ENCODE results near the gene FILIP1.

Gene FILIP1

DNA sequence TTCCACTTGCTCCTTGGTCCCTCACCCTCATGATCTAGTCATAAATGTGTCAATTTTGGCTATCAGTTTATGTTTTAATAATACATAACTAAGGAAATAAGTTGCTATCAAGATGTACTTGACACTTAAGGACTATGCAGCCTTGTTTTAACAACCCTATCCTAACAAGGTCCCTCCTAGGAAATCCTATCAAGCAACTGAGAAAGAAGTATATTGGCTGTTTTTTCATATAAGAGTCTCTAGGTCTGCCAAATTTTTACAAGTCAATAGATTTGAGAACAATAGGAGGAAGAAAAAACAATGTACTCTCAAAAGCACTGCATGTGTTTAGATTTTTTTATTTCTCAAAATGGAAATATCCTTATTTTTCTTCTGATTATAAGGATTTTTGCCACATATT lies 14.7 kb downstream of the FILIP1 start:
- H3K9ac ChIP-seq (ENCODE audit: insufficient read length, low read depth) = no peak overlapping the region
- TF ChIP-seq ZNF274 (IDR thresholded peaks at IDR 0.05; ENCODE audit: low read depth, low read length) = no peak
- TF ChIP-seq SUZ12 (IDR thresholded peaks at IDR 0.05; ENCODE audit: extremely low read depth, insufficient read depth, insufficient read length) = no peak
- no peak for TF ChIP-seq YY1 (IDR thresholded peaks at IDR 0.05; ENCODE audit: insufficient read depth, insufficient read length)
- H3K4me3 ChIP-seq (ENCODE audit: insufficient read length, low read depth) = no peak overlapping the region
- no peaks in the 10 kb centered on the region for H3K27me3 ChIP-seq (ENCODE audit: insufficient read depth, insufficient read length)
- no peaks in the 10 kb centered on the region for H3K4me1 ChIP-seq (ENCODE audit: insufficient read depth, insufficient read length)
- H3K36me3 ChIP-seq (ENCODE audit: insufficient read depth, insufficient read length, low read length) = no peaks in the 10 kb centered on the region
- DNase-seq (ENCODE audit: low read depth, low spot score) = no peak
- no peaks in the 10 kb centered on the region for H3K9me3 ChIP-seq (ENCODE audit: insufficient read depth, low read length)

DNA sequence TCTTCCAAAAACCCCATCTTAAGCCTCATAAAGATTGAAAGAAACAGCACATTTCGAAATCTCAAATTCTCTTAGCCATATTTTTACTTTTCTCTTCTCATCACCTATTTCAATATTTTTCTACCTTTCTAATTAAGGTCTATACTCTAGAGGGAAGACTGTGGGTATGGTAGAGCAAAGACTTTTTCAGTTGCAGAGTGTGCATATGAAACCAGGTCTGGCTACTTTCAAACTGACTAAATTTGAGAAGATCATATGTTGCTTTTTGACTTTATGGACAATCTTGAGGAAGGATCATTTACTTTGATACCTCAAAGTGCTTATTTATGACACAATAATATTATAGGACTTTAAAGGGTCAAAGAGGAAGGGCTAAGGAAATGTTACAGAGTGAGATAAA lies 20.7 kb downstream of the FILIP1 start:
- H3K4me3 ChIP-seq (ENCODE audit: insufficient read length, low read depth) = no peak overlapping the region
- DNase-seq (ENCODE audit: low read depth, low spot score) = no peak
- no peaks in the 10 kb centered on the region for H3K36me3 ChIP-seq (ENCODE audit: insufficient read depth, insufficient read length, low read length)
- H3K27me3 ChIP-seq (ENCODE audit: insufficient read depth, insufficient read length) = no peaks in the 10 kb centered on the region
- no peak overlapping the region for H3K9ac ChIP-seq (ENCODE audit: insufficient read length, low read depth)
- no peaks in the 10 kb centered on the region for H3K9me3 ChIP-seq (ENCODE audit: insufficient read depth, low read length)
- TF ChIP-seq YY1 (IDR thresholded peaks at IDR 0.05; ENCODE audit: insufficient read depth, insufficient read length) (no peak), SUZ12 (IDR thresholded peaks at IDR 0.05; ENCODE audit: extremely low read depth, insufficient read depth, insufficient read length) (no peak), ZNF274 (IDR thresholded peaks at IDR 0.05; ENCODE audit: low read depth, low read length) (no peak)
- H3K4me1 ChIP-seq (ENCODE audit: insufficient read depth, insufficient read length) = no peaks in the 10 kb centered on the region

DNA sequence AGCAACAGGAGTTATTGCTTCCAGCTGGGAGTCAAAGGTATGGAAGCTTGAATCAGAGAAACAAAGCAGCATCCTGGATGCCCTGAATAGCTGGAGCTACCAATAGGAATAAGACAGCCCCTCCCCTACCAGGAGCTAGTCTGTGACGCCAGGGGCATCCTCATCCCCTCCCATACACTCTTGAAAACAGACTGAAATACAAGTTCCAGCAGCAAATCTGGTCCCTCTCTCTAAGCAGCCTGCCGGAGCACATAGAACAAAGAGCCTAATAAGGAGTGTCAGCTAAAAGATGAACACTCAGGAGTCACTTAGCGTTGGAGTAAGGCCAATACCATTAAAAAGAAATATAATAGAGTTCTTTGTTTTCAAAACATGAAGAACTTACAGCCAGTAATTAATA lies 25.6 kb downstream of the FILIP1 start:
- no peaks in the 10 kb centered on the region for H3K36me3 ChIP-seq (ENCODE audit: insufficient read depth, insufficient read length, low read length)
- no peaks in the 10 kb centered on the region for H3K9me3 ChIP-seq (ENCODE audit: insufficient read depth, low read length)
- DNase-seq (ENCODE audit: low read depth, low spot score) = no peak
- H3K4me1 ChIP-seq (ENCODE audit: insufficient read depth, insufficient read length) = no peaks in the 10 kb centered on the region
- H3K4me3 ChIP-seq (ENCODE audit: insufficient read length, low read depth) = no peak overlapping the region
- TF ChIP-seq YY1 (IDR thresholded peaks at IDR 0.05; ENCODE audit: insufficient read depth, insufficient read length) (no peak), SUZ12 (IDR thresholded peaks at IDR 0.05; ENCODE audit: extremely low read depth, insufficient read depth, insufficient read length) (no peak), ZNF274 (IDR thresholded peaks at IDR 0.05; ENCODE audit: low read depth, low read length) (no peak)
- no peak overlapping the region for H3K9ac ChIP-seq (ENCODE audit: insufficient read length, low read depth)
- no peaks in the 10 kb centered on the region for H3K27me3 ChIP-seq (ENCODE audit: insufficient read depth, insufficient read length)

DNA sequence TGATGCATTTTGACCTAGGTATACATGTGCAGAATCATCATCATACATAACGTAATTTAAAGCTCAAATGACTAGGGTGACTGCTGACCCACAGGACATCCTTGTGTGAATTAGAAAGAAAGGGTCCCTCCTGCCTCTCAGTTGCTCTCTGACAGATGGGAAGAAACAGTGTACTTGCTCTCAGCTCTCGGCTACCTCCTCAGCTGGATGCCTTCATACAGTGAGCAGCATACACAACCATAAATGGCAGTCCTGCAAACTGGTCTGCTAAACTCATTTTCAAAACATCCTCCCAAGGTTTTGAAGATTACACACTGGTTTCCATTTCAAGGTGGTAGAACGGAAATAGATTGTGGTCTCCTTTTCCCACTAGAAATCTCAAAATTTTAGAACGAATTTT lies 26.3 kb downstream of the FILIP1 start:
- no peak for DNase-seq (ENCODE audit: low read depth, low spot score)
- Histone ChIP-seq H3K36me3 (ENCODE audit: insufficient read depth, insufficient read length, low read length) (no peaks in the 10 kb centered on the region), H3K9me3 (ENCODE audit: insufficient read depth, low read length) (no peaks in the 10 kb centered on the region), H3K4me1 (ENCODE audit: insufficient read depth, insufficient read length) (no peaks in the 10 kb centered on the region), H3K9ac (ENCODE audit: insufficient read length, low read depth) (no peak overlapping the region), H3K27me3 (ENCODE audit: insufficient read depth, insufficient read length) (no peaks in the 10 kb centered on the region), H3K4me3 (ENCODE audit: insufficient read length, low read depth) (no peak overlapping the region)
- TF ChIP-seq SUZ12 (IDR thresholded peaks at IDR 0.05; ENCODE audit: extremely low read depth, insufficient read depth, insufficient read length) (no peak), ZNF274 (IDR thresholded peaks at IDR 0.05; ENCODE audit: low read depth, low read length) (no peak), YY1 (IDR thresholded peaks at IDR 0.05; ENCODE audit: insufficient read depth, insufficient read length) (no peak)

DNA sequence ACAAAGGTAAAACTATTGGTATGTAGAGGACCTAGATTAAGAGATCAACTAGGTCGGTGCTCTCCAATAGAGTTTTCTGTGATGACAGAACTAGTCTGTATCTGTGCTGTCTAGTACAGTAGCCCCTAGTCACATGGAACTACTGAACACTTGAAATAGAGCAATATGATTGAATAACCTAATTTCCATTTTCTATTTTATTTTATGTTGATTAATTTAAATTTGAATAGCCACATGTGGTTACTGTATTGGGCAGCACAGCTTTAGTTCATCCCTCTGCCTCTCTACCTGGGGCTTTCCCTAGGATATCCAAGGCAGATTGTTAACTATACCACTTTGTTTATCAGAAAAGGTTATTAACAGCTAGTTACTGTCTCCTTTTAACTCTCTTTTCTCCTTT lies 27.0 kb downstream of the FILIP1 start:
- H3K36me3 ChIP-seq (ENCODE audit: insufficient read depth, insufficient read length, low read length) = no peaks in the 10 kb centered on the region
- DNase-seq (ENCODE audit: low read depth, low spot score) = no peak
- no peak overlapping the region for H3K9ac ChIP-seq (ENCODE audit: insufficient read length, low read depth)
- H3K4me1 ChIP-seq (ENCODE audit: insufficient read depth, insufficient read length) = no peaks in the 10 kb centered on the region
- TF ChIP-seq ZNF274 (IDR thresholded peaks at IDR 0.05; ENCODE audit: low read depth, low read length) (no peak), SUZ12 (IDR thresholded peaks at IDR 0.05; ENCODE audit: extremely low read depth, insufficient read depth, insufficient read length) (no peak), YY1 (IDR thresholded peaks at IDR 0.05; ENCODE audit: insufficient read depth, insufficient read length) (no peak)
- H3K27me3 ChIP-seq (ENCODE audit: insufficient read depth, insufficient read length) = no peaks in the 10 kb centered on the region
- no peaks in the 10 kb centered on the region for H3K9me3 ChIP-seq (ENCODE audit: insufficient read depth, low read length)
- H3K4me3 ChIP-seq (ENCODE audit: insufficient read length, low read depth) = no peak overlapping the region

DNA sequence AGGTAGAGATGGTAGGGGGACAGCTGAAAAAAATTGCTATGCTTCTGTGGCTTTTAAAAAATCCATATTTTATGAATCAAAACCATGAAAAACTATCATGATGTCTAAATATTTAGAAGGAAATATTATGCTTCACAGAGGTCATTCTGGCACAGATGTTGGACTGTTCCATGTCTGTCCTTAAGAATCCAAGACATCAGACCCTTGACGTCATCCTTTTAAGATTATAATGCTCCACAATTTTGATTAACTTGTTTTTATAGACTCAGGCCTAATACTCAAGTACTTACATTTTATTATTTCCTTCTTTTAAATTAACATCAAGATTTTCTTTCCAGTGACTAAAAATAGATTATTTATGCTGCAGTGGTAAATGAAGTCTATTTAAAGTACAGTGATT lies 29.7 kb downstream of the FILIP1 start:
- DNase-seq (ENCODE audit: low read depth, low spot score) = no peak
- TF ChIP-seq YY1 (IDR thresholded peaks at IDR 0.05; ENCODE audit: insufficient read depth, insufficient read length) (no peak), ZNF274 (IDR thresholded peaks at IDR 0.05; ENCODE audit: low read depth, low read length) (no peak), SUZ12 (IDR thresholded peaks at IDR 0.05; ENCODE audit: extremely low read depth, insufficient read depth, insufficient read length) (no peak)

DNA sequence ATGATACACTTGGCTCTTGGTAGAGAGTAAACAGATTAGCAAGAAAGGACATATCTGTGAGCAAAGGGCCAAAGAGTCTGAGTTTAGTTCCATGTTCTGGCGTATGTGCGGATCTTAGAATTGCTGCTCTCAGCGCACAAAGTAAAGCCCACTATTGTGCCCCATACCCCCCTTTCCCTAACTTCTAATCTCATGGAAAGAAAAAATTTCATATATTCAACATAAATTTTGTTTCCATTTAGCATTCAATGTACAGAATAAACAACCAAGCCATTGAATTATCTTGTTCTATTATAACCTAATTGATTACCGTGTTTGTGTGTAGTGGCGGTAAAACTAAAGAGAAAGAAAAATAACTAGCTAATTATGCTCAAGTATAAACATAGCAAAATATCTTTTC lies 30.5 kb downstream of the FILIP1 start:
- H3K4me1 ChIP-seq (ENCODE audit: insufficient read depth, insufficient read length) = no peaks in the 10 kb centered on the region
- H3K4me3 ChIP-seq (ENCODE audit: insufficient read length, low read depth) = no peak overlapping the region
- TF ChIP-seq ZNF274 (IDR thresholded peaks at IDR 0.05; ENCODE audit: low read depth, low read length) = no peak
- no peak for TF ChIP-seq SUZ12 (IDR thresholded peaks at IDR 0.05; ENCODE audit: extremely low read depth, insufficient read depth, insufficient read length)
- TF ChIP-seq YY1 (IDR thresholded peaks at IDR 0.05; ENCODE audit: insufficient read depth, insufficient read length) = no peak
- H3K27me3 ChIP-seq (ENCODE audit: insufficient read depth, insufficient read length) = no peaks in the 10 kb centered on the region
- H3K36me3 ChIP-seq (ENCODE audit: insufficient read depth, insufficient read length, low read length) = no peaks in the 10 kb centered on the region
- no peak overlapping the region for H3K9ac ChIP-seq (ENCODE audit: insufficient read length, low read depth)
- no peaks in the 10 kb centered on the region for H3K9me3 ChIP-seq (ENCODE audit: insufficient read depth, low read length)
- DNase-seq (ENCODE audit: low read depth, low spot score) = no peak

More for the DNA sequence above, 29.7 kb downstream of the FILIP1 start:
- H3K4me3 ChIP-seq (ENCODE audit: insufficient read length, low read depth) = no peak overlapping the region
- no peaks in the 10 kb centered on the region for H3K4me1 ChIP-seq (ENCODE audit: insufficient read depth, insufficient read length)
- H3K36me3 ChIP-seq (ENCODE audit: insufficient read depth, insufficient read length, low read length) = no peaks in the 10 kb centered on the region
- H3K9me3 ChIP-seq (ENCODE audit: insufficient read depth, low read length) = no peaks in the 10 kb centered on the region
- H3K27me3 ChIP-seq (ENCODE audit: insufficient read depth, insufficient read length) = no peaks in the 10 kb centered on the region
- no peak overlapping the region for H3K9ac ChIP-seq (ENCODE audit: insufficient read length, low read depth)

DNA sequence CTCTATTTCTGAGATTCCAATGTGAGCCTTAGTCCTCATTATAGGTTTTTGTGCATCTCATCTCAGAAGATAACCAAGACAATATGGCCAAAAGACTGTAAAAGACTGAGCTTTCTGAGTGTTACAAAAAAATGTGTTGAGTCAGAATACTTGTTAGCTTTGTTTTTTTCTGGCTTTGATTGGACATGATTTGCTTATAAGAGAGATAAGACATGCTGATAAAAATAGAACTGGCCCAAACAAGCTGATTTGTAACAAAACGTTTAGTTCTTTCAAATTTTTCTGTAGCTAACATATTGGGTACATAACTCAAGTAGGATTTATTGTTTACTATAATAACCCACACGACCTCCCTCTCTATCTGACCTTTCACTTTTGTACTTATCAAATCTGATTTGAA lies 32.9 kb downstream of the FILIP1 start:
- H3K9ac ChIP-seq (ENCODE audit: insufficient read length, low read depth) = no peak overlapping the region
- H3K4me3 ChIP-seq (ENCODE audit: insufficient read length, low read depth) = no peak overlapping the region
- DNase-seq (ENCODE audit: low read depth, low spot score) = no peak
- TF ChIP-seq SUZ12 (IDR thresholded peaks at IDR 0.05; ENCODE audit: extremely low read depth, insufficient read depth, insufficient read length) (no peak), ZNF274 (IDR thresholded peaks at IDR 0.05; ENCODE audit: low read depth, low read length) (no peak), YY1 (IDR thresholded peaks at IDR 0.05; ENCODE audit: insufficient read depth, insufficient read length) (no peak)
- no peaks in the 10 kb centered on the region for H3K36me3 ChIP-seq (ENCODE audit: insufficient read depth, insufficient read length, low read length)
- H3K27me3 ChIP-seq (ENCODE audit: insufficient read depth, insufficient read length) = no peaks in the 10 kb centered on the region
- no peaks in the 10 kb centered on the region for H3K9me3 ChIP-seq (ENCODE audit: insufficient read depth, low read length)
- H3K4me1 ChIP-seq (ENCODE audit: insufficient read depth, insufficient read length) = no peaks in the 10 kb centered on the region
